Adrenal gland (tissue), 5 donors: ENCODE data around the gene NUDT5.

Experiments used
- POLR2A ChIP-seq, 2 donors: fragments of 450-650 bp; IDR thresholded peaks; one replicate each; pipeline ENCODE4 v1.6.1; 2017; ENCODE audit warnings: antibody characterized with exemption in 2 of 2, mild to moderate bottlenecking in 2 of 2, moderate library complexity in 1 of 2
- TF ChIP-seq, protein P1 (sequence below), 6 experiments: fragments of 450-650 bp in 4 of 6; fragments of 200-600 bp in 2 of 6; sonication (generic) in 1 of 6; IDR thresholded peaks; 1 replicate in 5 of 6; 2 replicates in 1 of 6; pipeline versions ENCODE4 v1.5.1 to v1.8.0; 2016 to 2021; ENCODE audit warnings: antibody characterized with exemption in 6 of 6, mild to moderate bottlenecking in 2 of 6, moderate library complexity in 1 of 6
- donor health status: DM: no; HTN: no; CAD: no.

DNA sequence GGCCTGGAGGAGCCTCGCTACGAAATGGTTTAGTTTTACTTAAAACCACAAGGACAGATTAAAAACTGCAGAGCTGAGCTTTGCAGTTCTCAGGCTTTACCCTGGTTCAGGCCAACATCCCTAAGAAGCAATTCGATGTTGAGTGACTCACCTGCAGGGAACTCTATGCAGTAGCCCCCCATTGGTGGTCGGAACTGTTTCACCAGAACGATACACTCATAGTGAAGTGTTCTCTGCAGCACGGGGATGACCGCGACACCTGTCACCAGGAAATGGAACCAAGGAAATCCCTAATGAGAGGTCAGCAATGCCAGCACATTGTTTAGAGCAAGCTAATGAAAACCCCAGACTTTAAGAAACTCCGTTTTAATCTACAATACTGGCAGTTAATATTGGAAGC is 18.0 kb downstream of the NUDT5 start:
- TF ChIP-seq, protein P1, sequence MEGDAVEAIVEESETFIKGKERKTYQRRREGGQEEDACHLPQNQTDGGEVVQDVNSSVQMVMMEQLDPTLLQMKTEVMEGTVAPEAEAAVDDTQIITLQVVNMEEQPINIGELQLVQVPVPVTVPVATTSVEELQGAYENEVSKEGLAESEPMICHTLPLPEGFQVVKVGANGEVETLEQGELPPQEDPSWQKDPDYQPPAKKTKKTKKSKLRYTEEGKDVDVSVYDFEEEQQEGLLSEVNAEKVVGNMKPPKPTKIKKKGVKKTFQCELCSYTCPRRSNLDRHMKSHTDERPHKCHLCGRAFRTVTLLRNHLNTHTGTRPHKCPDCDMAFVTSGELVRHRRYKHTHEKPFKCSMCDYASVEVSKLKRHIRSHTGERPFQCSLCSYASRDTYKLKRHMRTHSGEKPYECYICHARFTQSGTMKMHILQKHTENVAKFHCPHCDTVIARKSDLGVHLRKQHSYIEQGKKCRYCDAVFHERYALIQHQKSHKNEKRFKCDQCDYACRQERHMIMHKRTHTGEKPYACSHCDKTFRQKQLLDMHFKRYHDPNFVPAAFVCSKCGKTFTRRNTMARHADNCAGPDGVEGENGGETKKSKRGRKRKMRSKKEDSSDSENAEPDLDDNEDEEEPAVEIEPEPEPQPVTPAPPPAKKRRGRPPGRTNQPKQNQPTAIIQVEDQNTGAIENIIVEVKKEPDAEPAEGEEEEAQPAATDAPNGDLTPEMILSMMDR (IDR thresholded peaks at IDR 0.05) = no peak
- no peak for TF ChIP-seq POLR2A (IDR thresholded peaks at IDR 0.05)
